Subcutaneous adipose tissue (tissue), 4 donors: ENCODE results near the gene CCDC80. TPM values are rescaled to one million over a fixed set of nuclear protein-coding genes. Genes with fewer than 3 reads are reported as not detected.

ENCODE experiments used
- CTCF ChIP-seq: fragments of 450-650 bp; IDR thresholded peaks from one replicate; pipeline ENCODE4 v1.5.1; 2016; ENCODE audit warnings: low read depth, mild to moderate bottlenecking, control low read depth, antibody characterized with exemption, moderate library complexity
- total RNA-seq, 4 donors: library from RNA; depleted of rRNA; stranded (reverse); fragments of >200 nt; gene quantifications; one replicate each; pipeline ENCODE4 v1.1.0, GENCODE V29; 2016

Gene CCDC80
- total RNA-seq, 4 donors from 2014 or later = 50.3 to 260 (median 122) TPM

- TF ChIP-seq CTCF = no peak
These were observed 24.8 kb downstream of the CCDC80 start for GRCh38 chr3:112615989-112616731.

- no peak for TF ChIP-seq CTCF
These were observed 29.0 kb downstream of the CCDC80 start for GRCh38 chr3:112611752-112612515.

GRCh38 chr3:112610121-112610520 lies 30.8 kb downstream of the CCDC80 start:
- no peak for TF ChIP-seq CTCF

- TF ChIP-seq CTCF = no peak
These were observed 33.1 kb downstream of the CCDC80 start for GRCh38 chr3:112607863-112608262.

GRCh38 chr3:112606098-112606497 lies 34.8 kb downstream of the CCDC80 start:
- TF ChIP-seq CTCF = no peak

GRCh38 chr3:112605285-112605684 lies 35.7 kb downstream of the CCDC80 start:
- no peak for TF ChIP-seq CTCF

GRCh38 chr3:112604536-112604935 lies 36.4 kb downstream of the CCDC80 start:
- TF ChIP-seq CTCF = no peak
